ENCODE measurements around the gene EPSTI1.

- no peak for TF ChIP-seq CTCF (IDR thresholded peaks at IDR 0.05)
- TF ChIP-seq ZFX (IDR thresholded peaks at IDR 0.05; ENCODE audit: borderline replicate concordance): no peak
Observed at GRCh38 chr13:42926555-42926954, 65.5 kb downstream of the EPSTI1 start.
